Renal pelvis (tissue), 4 donors: ENCODE data around the gene MUSK. TPM values are rescaled to one million over a fixed set of nuclear protein-coding genes. Genes with fewer than 3 reads are reported as not detected.
A peak's percentile ranks its signal among the peaks of the same experiment; 100 is the strongest.
"Not testable (repeated sequence)": the region's sequence is repeated elsewhere in the genome, so short reads cannot be mapped to it uniquely, and the experiment has no call there.

Experiments used
- DNase-seq: peaks from one replicate; pipeline ENCODE4 v3.0.0-alpha.2; 2013
- polyA plus RNA-seq, 3 donors: library from polyadenylated mRNA; unstranded; fragments of 120-200 nt; gene quantifications; one replicate each; pipeline ENCODE4 v1.2.1, GENCODE V29; 2013; ENCODE audit not compliant: insufficient read length in 3 of 3

Gene MUSK
- polyA plus RNA-seq, 3 donors, result 0.04 to 0.23 (median 0.15) TPM

DNA sequence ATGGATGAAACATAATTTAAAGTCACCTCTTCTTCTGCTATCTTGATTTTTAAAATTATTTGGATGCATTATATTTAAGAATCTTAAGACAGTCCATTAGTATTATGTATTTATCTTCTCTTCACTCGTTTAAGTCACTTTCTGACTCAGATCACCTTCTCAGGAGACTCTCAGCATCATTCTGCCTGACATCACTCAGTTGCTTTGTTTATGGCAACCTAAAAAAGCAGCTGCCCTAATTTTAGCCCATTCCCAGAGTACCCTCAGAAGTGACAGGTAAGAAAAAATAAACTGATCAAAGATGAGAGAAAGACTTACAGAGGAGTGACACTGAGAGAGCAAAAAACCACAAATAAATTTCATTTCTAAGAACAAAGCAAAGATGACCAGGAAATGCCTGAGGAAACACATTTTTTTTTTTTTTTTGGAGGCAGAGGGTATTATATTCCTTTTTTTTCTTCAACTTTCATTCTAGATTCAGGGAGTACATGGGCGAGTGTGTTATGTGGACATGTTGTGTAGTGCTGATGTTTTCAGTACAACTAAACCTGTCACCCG lies 140.5 kb downstream of the MUSK start:
- no peak for DNase-seq

GRCh38 chr9:110810262-110810976 lies 141.8 kb downstream of the MUSK start:
- DNase-seq, result no peak

GRCh38 chr9:110812886-110813285 lies 144.3 kb downstream of the MUSK start:
- no peak for DNase-seq

DNA sequence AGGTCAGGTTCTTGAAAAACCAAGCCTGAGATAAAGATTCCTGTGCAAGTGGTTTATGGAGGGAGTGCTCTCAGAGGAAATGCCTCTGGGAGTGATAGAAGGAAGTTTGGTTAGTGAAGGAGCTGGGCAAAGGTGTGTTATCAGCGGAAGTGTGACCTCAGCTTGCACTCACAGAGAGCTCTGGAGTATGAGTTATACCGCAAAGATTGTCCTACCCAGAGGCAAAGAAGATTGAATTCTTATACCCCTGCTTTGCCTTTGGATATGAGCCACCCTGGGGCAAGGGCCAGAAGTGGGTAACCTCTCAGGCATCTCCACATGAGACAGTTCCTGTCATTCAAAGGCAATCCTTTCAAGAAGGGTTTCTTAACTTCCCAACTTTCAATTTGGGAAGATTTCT lies 145.6 kb downstream of the MUSK start:
- DNase-seq, result no peak

DNA sequence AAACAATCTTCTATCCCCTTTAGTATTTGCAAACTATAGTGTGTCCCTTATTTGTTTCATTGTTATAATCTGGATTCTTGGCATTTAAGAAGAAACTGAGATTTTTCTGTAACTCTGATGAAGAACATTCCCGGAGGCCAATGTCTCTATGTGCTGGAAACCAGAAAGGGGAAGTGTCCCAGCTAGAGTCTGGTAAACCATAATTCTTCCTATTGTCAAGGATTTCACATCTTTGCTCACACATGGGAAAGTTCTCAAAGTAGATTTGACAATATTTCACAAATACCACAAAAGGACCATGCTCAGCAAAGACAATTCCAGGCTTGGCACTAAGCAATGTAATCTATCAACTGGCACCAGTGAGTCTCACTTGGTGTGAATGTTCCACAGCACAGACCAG lies 146.8 kb downstream of the MUSK start:
- no peak for DNase-seq

- DNase-seq, result no peak
Observed at GRCh38 chr9:110820381-110820780, 151.8 kb downstream of the MUSK start.

- no peak for DNase-seq
Observed at GRCh38 chr9:110821064-110821463, 152.5 kb downstream of the MUSK start.

DNA sequence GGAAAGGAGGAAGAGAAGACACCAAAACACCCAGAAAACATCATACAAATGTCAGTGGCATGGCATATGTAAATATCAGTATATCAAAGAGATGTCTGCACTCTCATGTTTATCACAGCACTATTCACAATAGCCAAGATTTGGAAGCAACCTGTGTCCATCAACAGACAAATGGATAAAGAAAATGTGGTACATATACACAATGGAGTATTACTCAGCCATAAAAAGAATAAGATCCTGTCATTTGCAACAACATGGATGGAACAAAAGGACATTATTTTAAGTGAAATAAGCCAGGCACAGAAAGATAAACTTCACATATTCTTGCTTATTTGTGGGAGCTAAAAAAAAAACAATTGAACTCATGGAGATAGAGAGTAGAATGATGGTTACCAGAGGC lies 156.5 kb downstream of the MUSK start:
- DNase-seq, result not testable (repeated sequence)

- DNase-seq, result no peak
Observed at GRCh38 chr9:110825950-110826349, 157.4 kb downstream of the MUSK start.

DNA sequence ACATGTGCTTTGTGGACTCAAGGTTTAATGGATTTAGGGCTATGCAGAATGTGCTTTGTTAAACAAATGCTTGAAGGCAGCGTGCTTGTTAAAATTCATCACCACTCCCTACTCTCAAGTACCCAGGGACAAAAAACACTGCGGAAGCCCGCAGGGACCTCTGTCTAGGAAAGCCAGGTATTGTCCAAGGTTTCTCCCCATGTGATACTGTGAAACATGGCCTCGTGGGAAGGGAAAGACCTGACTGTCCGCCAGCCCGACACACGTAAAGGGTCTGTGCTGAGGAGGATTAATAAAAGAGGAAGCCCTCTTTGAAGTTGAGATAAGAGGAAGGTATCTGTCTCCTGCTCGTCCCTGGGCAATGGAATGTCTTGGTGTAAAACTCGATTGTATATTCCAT lies 157.8 kb downstream of the MUSK start:
- DNase-seq, result not testable (repeated sequence)

- DNase-seq, result peak; percentile 19
Observed at GRCh38 chr9:110828264-110828663, 159.7 kb downstream of the MUSK start.

DNA sequence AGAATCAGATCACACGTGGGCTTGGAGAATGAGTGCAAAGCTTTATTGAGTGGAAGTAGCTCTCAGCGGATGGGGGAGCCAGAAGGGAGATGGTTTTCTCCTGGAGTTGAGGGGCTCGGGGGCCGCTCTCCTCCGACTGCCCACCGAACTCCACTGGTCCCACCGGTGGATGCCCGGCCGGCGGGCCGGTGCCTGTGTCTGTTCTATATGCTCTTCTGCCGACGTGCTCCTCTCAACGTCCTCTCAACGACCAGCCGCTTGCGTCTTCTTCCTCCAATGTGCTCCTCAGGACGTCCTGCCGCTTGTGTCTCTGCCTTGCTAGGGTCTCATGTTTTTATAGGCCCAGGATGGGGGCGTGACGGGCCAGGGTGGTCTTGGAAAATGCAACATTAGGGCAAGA lies 161.9 kb downstream of the MUSK start:
- no peak for DNase-seq

- DNase-seq, result no peak
Observed at GRCh38 chr9:110832926-110833325, 164.3 kb downstream of the MUSK start.

DNA sequence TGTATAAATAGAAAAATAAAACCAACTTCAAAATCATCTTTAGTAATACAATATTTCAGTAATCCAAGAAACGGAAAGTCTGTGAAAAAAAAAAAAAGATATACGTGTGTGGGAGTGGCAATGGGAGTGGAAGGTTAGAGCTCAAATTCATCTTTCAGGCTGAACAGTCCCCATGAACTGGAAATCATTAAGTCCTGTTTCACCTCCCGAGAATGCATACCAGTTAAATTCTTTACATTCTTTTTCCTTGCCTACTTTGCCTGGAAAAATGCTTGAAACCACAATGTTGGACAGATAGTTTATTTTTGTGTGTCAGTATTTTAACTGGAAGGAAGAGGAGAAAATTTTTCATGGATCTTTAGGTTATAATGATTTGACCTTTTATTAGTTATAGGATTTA lies 166.8 kb downstream of the MUSK start:
- peak; percentile 20 for DNase-seq

- DNase-seq, result no peak
Observed at GRCh38 chr9:110835859-110836271, 167.3 kb downstream of the MUSK start.

DNA sequence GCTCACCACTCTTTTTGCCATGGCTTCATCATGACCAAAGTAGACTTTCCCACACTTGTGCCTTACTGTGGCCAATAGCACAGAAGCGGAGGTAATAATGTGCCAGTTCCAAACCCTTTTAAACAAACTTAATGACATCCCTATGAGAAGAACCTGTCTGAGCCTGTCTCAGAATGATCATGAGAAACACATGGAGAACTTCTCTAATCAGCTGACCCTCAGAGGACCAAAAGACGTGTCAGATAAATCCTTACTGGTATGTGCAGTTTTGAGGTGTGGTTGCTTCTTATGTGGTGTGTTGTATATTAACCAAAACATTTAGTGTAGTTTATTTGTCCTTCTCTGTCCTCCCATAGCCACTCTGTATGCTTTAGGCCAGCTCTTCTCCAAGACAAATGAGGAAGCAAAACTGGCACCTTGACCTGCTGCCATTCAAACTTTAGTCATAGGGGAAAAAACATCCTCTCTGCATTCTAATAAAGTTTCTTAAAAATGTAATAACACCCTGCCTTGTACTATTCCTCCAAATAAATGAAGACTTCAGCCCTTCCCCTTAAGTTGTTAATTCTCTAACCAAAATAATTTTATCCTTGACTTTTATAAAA lies 168.9 kb downstream of the MUSK start:
- DNase-seq, result no peak

GRCh38 chr9:110842169-110842568 lies 173.6 kb downstream of the MUSK start:
- DNase-seq, result no peak

GRCh38 chr9:110842986-110843385 lies 174.4 kb downstream of the MUSK start:
- no peak for DNase-seq

GRCh38 chr9:110844121-110844520 lies 175.5 kb downstream of the MUSK start:
- DNase-seq, result no peak

- no peak for DNase-seq
Observed at GRCh38 chr9:110846215-110846614, 177.6 kb downstream of the MUSK start.

DNA sequence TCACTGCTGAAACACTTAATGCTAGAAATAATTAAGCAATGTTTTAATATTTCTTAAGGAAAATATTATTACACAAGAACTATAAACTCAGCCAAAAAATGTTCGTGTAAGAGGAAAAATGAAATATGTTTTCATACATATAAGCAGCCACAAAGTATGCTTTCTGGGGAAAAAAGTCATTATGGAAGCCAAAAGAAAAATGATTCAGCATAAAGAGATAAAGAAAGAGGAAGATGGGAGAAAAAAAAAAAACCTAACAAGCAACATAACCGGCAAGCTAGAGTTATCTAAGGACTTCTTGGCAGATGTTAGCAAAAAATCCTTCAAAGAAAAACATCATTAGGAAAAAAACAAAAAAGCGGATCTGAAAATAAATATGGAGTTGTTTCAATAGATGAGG lies 179.1 kb downstream of the MUSK start:
- no peak for DNase-seq

DNA sequence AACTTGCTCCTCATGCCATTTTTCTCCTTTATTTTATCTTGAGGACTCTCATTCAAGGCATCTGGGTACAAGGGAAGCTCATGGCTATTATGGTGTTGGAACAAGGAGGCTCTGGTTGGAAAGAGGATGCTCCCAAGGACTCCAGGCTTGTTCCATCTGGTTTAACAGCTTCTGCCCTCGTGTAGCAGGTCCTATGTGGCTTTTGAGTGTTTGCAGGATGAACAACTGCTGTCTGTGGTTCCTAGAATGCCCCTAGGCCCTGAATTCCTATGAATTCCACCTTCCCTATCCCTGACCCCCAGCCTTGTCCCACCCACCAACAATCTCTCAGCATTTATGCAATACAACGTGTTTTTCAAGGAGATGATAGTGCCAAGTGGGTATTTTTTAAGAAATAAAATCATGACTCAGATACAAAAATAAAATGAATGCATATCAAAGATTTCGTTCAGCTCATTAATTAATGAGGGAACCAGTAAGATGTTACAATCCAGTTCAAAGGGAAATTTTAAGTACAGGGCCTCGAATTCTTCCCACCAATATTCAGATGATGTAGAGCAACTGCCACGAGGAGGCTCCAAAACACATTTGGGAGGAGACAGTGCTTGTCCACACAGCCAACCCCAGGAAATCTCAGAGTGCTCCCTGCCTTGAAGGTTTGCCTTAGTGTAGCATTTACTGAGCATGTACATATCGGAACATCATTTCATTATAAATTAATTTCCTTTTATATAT lies 182.0 kb downstream of the MUSK start:
- no peak for DNase-seq
